ENCODE data around the gene ARPC5. TPM values are rescaled to one million over a fixed set of nuclear protein-coding genes. Genes with fewer than 3 reads are reported as not detected.

ARPC5 gene
- total and polyA plus RNA-seq, 2 donors (not counting 1 experiment from before 2014, with no cell fraction given): 28.3 to 103 TPM

DNA sequence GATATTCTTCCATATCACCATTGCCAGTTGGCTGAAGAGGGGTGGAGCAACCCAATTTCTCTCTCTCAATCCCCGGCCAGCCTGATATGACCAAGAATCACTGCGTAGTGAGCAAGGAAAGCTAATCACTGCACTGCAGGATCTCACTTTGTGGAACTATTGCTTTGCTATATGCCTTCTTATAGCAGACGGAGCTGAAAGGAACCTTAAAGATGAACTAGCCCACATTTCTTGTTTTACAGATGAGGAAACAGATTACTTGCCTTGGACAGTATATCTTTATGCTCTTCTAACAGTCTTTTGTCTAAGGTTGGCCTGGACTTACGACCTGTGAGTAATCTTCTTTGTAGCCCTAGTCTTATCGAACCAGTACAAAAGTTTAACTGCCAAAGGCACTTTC is 9.9 kb upstream of the ARPC5 start:
- Histone ChIP-seq H3K4me3 (ENCODE audit: control extremely low read depth in 1 of 5, extremely low read depth in 1 of 5, insufficient read depth in 1 of 5, low read depth in 2 of 5, low read length in 4 of 5) (no peak overlapping the region), H3K9me3 (ENCODE audit: control extremely low read depth in 1 of 3, control insufficient read depth in 2 of 3, insufficient read depth in 1 of 3, low read length in 2 of 3) (no peaks in the 10 kb centered on the region), H3K27ac (ENCODE audit: low read length in 2 of 2) (no peak overlapping the region), H3K27me3 (replicated peaks in 1 of 4; ENCODE audit: control extremely low read depth in 1 of 4, control insufficient read depth in 3 of 4, insufficient read depth in 4 of 4, low read length in 3 of 4) (no peaks in the 10 kb centered on the region), H3K36me3 (replicated peaks in 1 of 2; ENCODE audit: control extremely low read depth in 1 of 2, control insufficient read depth in 1 of 2, extremely low read depth in 1 of 2, insufficient read depth in 2 of 2, low read length in 1 of 2) (no peaks in the 10 kb centered on the region), H3K4me1 (ENCODE audit: control insufficient read depth in 2 of 2, insufficient read depth in 2 of 2, low read length in 2 of 2) (no peaks in the 10 kb centered on the region), H4K20me1 (ENCODE audit: control insufficient read depth, insufficient read depth, low read length, poor library complexity, severe bottlenecking) (no peaks in the 10 kb centered on the region), H3K79me2 (ENCODE audit: control insufficient read depth, insufficient read depth, low read length) (no peaks in the 10 kb centered on the region), H2AFZ (ENCODE audit: insufficient read depth, low read depth, low read length, poor library complexity, severe bottlenecking) (no peak overlapping the region), H3K4me2 (replicated peaks; ENCODE audit: low read depth, low read length, poor library complexity, severe bottlenecking) (no peak overlapping the region), H3K9ac (ENCODE audit: low read length) (no peak overlapping the region)
- Mint-ChIP-seq H3K9me3 (ENCODE audit: insufficient read depth) (no peaks in the 10 kb centered on the region), H3K27ac (no peak overlapping the region), H3K4me3 (no peak overlapping the region), H3K27me3 (peaks cover 26% of the 10 kb centered on the region), H3K4me1 (no peaks in the 10 kb centered on the region)
- ATAC-seq (ENCODE audit: low read depth) (no peak), DNase-seq (no peak)
- 87% methylated on average over 4 of the region's 5 CpGs for WGBS (ENCODE audit: insufficient coverage)
- ChIA-PET CTCF (interaction anchor here (0.7 to 2.3 kb wide), 3 partner anchors 9 to 271 kb away, joined by 4 to 17 read pairs (median 8); no protein-coding TSS in a partner anchor), POLR2A (no interaction called here)
- TF ChIP-seq, protein P1, sequence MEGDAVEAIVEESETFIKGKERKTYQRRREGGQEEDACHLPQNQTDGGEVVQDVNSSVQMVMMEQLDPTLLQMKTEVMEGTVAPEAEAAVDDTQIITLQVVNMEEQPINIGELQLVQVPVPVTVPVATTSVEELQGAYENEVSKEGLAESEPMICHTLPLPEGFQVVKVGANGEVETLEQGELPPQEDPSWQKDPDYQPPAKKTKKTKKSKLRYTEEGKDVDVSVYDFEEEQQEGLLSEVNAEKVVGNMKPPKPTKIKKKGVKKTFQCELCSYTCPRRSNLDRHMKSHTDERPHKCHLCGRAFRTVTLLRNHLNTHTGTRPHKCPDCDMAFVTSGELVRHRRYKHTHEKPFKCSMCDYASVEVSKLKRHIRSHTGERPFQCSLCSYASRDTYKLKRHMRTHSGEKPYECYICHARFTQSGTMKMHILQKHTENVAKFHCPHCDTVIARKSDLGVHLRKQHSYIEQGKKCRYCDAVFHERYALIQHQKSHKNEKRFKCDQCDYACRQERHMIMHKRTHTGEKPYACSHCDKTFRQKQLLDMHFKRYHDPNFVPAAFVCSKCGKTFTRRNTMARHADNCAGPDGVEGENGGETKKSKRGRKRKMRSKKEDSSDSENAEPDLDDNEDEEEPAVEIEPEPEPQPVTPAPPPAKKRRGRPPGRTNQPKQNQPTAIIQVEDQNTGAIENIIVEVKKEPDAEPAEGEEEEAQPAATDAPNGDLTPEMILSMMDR (IDR thresholded peaks at IDR 0.05): no peak
- TF ChIP-seq EZH2 (IDR thresholded peaks at IDR 0.05; ENCODE audit: borderline replicate concordance, insufficient read depth, low read depth, low read length, poor library complexity, severe bottlenecking): no peak
- intact Hi-C loops (cut with micrococcal nuclease): no loop called here

DNA sequence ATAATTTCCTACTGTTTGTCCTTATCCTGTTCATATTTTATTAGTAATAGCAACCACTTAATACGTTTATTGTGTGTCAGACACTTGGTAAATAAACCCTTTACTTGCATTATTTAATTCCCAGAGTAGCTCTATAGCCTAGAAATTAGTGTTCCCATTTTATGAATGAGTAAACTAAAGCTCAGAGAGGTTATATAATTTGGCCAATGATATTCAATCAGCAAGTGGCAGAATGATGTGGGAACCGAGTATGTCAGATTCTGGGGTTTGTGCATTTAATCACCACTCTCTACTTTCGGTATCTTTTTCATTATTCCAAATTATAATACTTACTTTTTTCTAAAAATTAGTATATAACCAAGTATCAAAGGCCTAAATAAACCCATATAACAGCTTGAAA is 6.6 kb upstream of the ARPC5 start:
- POLR2A ChIA-PET: no interaction called here
- no peaks in the 10 kb centered on the region for H3K79me2 ChIP-seq (ENCODE audit: control insufficient read depth, insufficient read depth, low read length)
- no peak overlapping the region for H3K4me3 ChIP-seq (ENCODE audit: control extremely low read depth in 1 of 5, extremely low read depth in 1 of 5, insufficient read depth in 1 of 5, low read depth in 2 of 5, low read length in 4 of 5)
- ATAC-seq (ENCODE audit: low read depth) (no peak), DNase-seq (no peak)
- intact Hi-C loops (cut with micrococcal nuclease): no loop called here
- H3K9me3 ChIP-seq (ENCODE audit: control extremely low read depth in 1 of 3, control insufficient read depth in 2 of 3, insufficient read depth in 1 of 3, low read length in 2 of 3): no peaks in the 10 kb centered on the region
- Mint-ChIP-seq H3K9me3 (ENCODE audit: insufficient read depth) (no peaks in the 10 kb centered on the region), H3K27me3 (peaks cover 16% of the 10 kb centered on the region), H3K27ac (no peak overlapping the region), H3K4me3 (no peak overlapping the region), H3K4me1 (no peaks in the 10 kb centered on the region)
- no peaks in the 10 kb centered on the region for H3K27me3 ChIP-seq (replicated peaks in 1 of 4; ENCODE audit: control extremely low read depth in 1 of 4, control insufficient read depth in 3 of 4, insufficient read depth in 4 of 4, low read length in 3 of 4)
- no peak overlapping the region for H3K27ac ChIP-seq (ENCODE audit: low read length in 2 of 2)
- no peak overlapping the region for H3K4me2 ChIP-seq (replicated peaks; ENCODE audit: low read depth, low read length, poor library complexity, severe bottlenecking)
- no peaks in the 10 kb centered on the region for H3K4me1 ChIP-seq (ENCODE audit: control insufficient read depth in 2 of 2, insufficient read depth in 2 of 2, low read length in 2 of 2)
- H3K9ac ChIP-seq (ENCODE audit: low read length): no peak overlapping the region
- no peak overlapping the region for H2AFZ ChIP-seq (ENCODE audit: insufficient read depth, low read depth, low read length, poor library complexity, severe bottlenecking)
- no peaks in the 10 kb centered on the region for H3K36me3 ChIP-seq (replicated peaks in 1 of 2; ENCODE audit: control extremely low read depth in 1 of 2, control insufficient read depth in 1 of 2, extremely low read depth in 1 of 2, insufficient read depth in 2 of 2, low read length in 1 of 2)
- CTCF ChIA-PET: interaction anchor here (1.3 kb wide), 1 partner anchor 12 kb away, joined by 4 read pairs; no protein-coding TSS in a partner anchor
- H4K20me1 ChIP-seq (ENCODE audit: control insufficient read depth, insufficient read depth, low read length, poor library complexity, severe bottlenecking): no peaks in the 10 kb centered on the region
- TF ChIP-seq EZH2 (IDR thresholded peaks at IDR 0.05; ENCODE audit: borderline replicate concordance, insufficient read depth, low read depth, low read length, poor library complexity, severe bottlenecking): no peak
- TF ChIP-seq, protein P1 (IDR thresholded peaks at IDR 0.05): no peak
- WGBS (ENCODE audit: insufficient coverage): no CpG with 5 or more reads among the region's 3 CpGs
